Ovary (tissue), 3 donors: Measurements from ENCODE around the gene EFNA5.

Experiments
- CTCF ChIP-seq, 3 donors: fragments of 450-650 bp in 2 of 3; fragments of 200-600 bp in 1 of 3; IDR thresholded peaks; one replicate each; pipeline versions ENCODE4 v1.5.1 to v1.8.0; 2016 to 2022; ENCODE audit warnings: antibody characterized with exemption in 3 of 3, mild to moderate bottlenecking in 1 of 3
- POLR2A ChIP-seq: fragments of 450-650 bp; IDR thresholded peaks from one replicate; pipeline ENCODE4 v1.6.1; 2017; ENCODE audit warnings: antibody characterized with exemption, mild to moderate bottlenecking, moderate library complexity
- donor health status: DM: no; HTN: no; CAD: no.

GRCh38 chr5:107418071-107418470 lies 252.7 kb downstream of the EFNA5 start:
- TF ChIP-seq POLR2A: no peak
- no peak for TF ChIP-seq CTCF (IDR thresholded peaks at IDR 0.05)
